ENCODE data around the gene OR4L1.
"Not testable (repeated sequence)": the region's sequence is repeated elsewhere in the genome, so short reads cannot be mapped to it uniquely, and the experiment has no call there.

OR4L1 gene

DNA sequence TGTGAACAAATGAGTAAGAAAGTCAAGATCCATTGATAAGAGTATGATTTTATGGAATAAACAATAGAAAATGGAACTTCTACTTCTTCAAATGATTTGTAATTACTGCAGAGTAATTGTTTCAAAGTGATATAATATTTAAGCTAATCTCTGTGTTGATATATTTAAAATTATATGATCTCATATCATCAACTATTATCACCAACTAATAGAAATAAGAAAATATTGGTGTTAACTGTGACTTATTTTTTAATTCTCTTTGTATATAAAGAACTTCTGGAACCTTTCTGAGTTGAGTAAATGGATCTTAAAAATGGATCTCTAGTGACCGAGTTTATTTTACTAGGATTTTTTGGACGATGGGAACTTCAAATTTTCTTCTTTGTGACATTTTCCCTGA is at the start of gene OR4L1:
Gene OR4L1, plus strand, starts transcription at position 301 of the 400 bp plus-strand sequence. Its CDS starts 0 bp downstream, at position 301.
- H3K27ac Mint-ChIP-seq: no peak within 1 kb of the TSS
- DNase-seq (ENCODE audit: low spot score in 2 of 2) (no peak), ATAC-seq (ENCODE audit: low read depth) (no peak)
- H3K4me1 Mint-ChIP-seq: no peaks in the 10 kb centered on the region
- no peak within 1 kb of the TSS for H3K4me3 Mint-ChIP-seq
- peaks cover 2% of the 10 kb centered on the region for H3K9me3 Mint-ChIP-seq
- peaks cover 3% of the 10 kb centered on the region for H3K27me3 Mint-ChIP-seq
- H3K36me3 Mint-ChIP-seq: no peaks in the 10 kb centered on the region

- Mint-ChIP-seq H3K27me3 (peaks cover 1% of the 10 kb centered on the region), H3K9me3 (peaks cover 9% of the 10 kb centered on the region), H3K27ac (no peak within 1 kb of the TSS), H3K4me1 (no peaks in the 10 kb centered on the region), H3K4me3 (no peak within 1 kb of the TSS), H3K36me3 (no peaks in the 10 kb centered on the region)
- no peak for DNase-seq (ENCODE audit: low spot score in 2 of 2)
- ATAC-seq (ENCODE audit: low read depth): no peak
Measured at GRCh38 chr14:20019257-20019865, 40.5 kb upstream of the OR4L1 start, which contains the start of gene OR4K14. Gene OR4K14, minus strand, starts transcription at chr14:20019307. Its CDS starts 4,114 bp downstream, at chr14:20015193.

DNA sequence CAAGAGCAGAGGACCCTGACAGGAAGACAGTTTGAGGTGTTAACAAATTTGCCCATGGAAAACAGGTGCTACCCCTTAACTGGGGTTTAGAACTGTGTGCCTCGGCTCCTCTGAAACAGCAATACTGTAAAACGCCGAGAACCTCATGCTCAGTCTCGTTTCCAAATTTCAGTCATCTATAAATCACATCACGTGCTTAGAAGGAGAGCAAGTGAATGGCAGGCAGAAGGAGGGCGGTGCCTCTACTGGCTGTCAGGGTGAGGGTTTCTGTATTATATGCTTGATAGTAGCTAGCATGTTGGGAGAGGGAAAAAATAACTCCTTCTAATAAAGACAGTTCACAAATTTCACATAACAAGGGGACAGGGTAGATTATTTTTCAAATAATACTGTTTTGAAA is 28.8 kb upstream of the OR4L1 start:
- ATAC-seq (ENCODE audit: low read depth) (no peak), DNase-seq (ENCODE audit: low spot score in 2 of 2) (no peak)
- H3K27me3 Mint-ChIP-seq: no peaks in the 10 kb centered on the region
- no peaks in the 10 kb centered on the region for H3K36me3 Mint-ChIP-seq
- H3K4me1 Mint-ChIP-seq: no peaks in the 10 kb centered on the region
- H3K9me3 Mint-ChIP-seq: peaks cover 2% of the 10 kb centered on the region
- H3K4me3 Mint-ChIP-seq: no peak overlapping the region
- H3K27ac Mint-ChIP-seq: no peak overlapping the region

DNA sequence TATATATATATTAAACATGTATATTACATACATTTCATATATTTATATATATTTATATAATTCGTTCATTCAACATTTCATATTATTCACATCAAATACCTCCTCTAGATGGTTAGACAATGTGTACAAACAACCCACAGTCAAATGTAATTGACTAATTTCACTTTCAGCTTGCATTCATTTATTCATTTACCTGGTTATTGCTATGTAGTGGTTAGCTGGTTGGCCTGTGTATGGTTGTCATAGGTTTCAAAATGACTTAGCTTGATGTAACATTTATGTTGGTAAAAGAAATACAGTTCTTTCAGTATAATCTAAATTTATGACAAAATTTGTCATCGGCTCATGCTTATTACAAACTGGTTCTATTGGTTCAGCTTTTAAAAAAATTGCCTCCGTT is 24.4 kb upstream of the OR4L1 start:
- Mint-ChIP-seq H3K27ac (no peak overlapping the region), H3K9me3 (peaks cover 2% of the 10 kb centered on the region), H3K4me3 (no peak overlapping the region), H3K36me3 (no peaks in the 10 kb centered on the region), H3K4me1 (no peaks in the 10 kb centered on the region), H3K27me3 (no peaks in the 10 kb centered on the region)
- ATAC-seq (ENCODE audit: low read depth) (no peak), DNase-seq (ENCODE audit: low spot score in 2 of 2) (no peak)

DNA sequence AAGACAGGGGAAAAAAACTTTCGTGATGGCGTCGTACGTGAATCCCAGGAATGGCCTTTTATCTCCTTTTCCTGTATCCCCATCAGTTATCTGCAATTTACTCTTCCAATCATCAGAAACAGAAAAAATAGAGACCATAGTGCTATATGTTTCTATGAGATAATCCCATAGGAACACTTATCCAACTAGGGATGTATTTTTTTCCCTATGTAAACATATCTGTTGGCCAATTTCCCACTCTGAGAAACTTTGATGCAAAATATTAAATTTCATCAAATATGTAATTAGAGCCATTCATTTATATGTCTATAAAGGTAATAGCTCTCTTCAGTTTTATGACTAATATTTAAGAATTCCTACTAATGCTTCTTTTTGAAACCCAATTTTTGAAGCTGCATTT is 23.9 kb upstream of the OR4L1 start, which contains the start of gene OR4K13:
Gene OR4K13, minus strand, starts transcription at position 101 of the 400 bp plus-strand sequence. CDS start 1,280 bp downstream, outside the sequence.
- no peaks in the 10 kb centered on the region for H3K36me3 Mint-ChIP-seq
- ATAC-seq (ENCODE audit: low read depth) (no peak), DNase-seq (ENCODE audit: low spot score in 2 of 2) (no peak)
- H3K27ac Mint-ChIP-seq: no peak within 1 kb of the TSS
- H3K4me1 Mint-ChIP-seq: no peaks in the 10 kb centered on the region
- no peak within 1 kb of the TSS for H3K4me3 Mint-ChIP-seq
- H3K9me3 Mint-ChIP-seq: peaks cover 2% of the 10 kb centered on the region
- H3K27me3 Mint-ChIP-seq: no peaks in the 10 kb centered on the region

GRCh38 chr14:20044243-20044642 is 15.6 kb upstream of the OR4L1 start:
- Mint-ChIP-seq H3K4me1 (no peaks in the 10 kb centered on the region), H3K9me3 (no peaks in the 10 kb centered on the region), H3K4me3 (no peak overlapping the region), H3K27ac (no peak overlapping the region), H3K27me3 (peaks cover 1% of the 10 kb centered on the region), H3K36me3 (no peaks in the 10 kb centered on the region)
- ATAC-seq (ENCODE audit: low read depth) (no peak), DNase-seq (ENCODE audit: low spot score in 2 of 2) (no peak)

GRCh38 chr14:20048202-20048601 is 11.6 kb upstream of the OR4L1 start:
- no peaks in the 10 kb centered on the region for H3K36me3 Mint-ChIP-seq
- no peak overlapping the region for H3K4me3 Mint-ChIP-seq
- peaks cover 2% of the 10 kb centered on the region for H3K27me3 Mint-ChIP-seq
- no peaks in the 10 kb centered on the region for H3K4me1 Mint-ChIP-seq
- no peak overlapping the region for H3K27ac Mint-ChIP-seq
- no peaks in the 10 kb centered on the region for H3K9me3 Mint-ChIP-seq
- ATAC-seq (ENCODE audit: low read depth): no peak
- no peak for DNase-seq (ENCODE audit: low spot score in 2 of 2)

DNA sequence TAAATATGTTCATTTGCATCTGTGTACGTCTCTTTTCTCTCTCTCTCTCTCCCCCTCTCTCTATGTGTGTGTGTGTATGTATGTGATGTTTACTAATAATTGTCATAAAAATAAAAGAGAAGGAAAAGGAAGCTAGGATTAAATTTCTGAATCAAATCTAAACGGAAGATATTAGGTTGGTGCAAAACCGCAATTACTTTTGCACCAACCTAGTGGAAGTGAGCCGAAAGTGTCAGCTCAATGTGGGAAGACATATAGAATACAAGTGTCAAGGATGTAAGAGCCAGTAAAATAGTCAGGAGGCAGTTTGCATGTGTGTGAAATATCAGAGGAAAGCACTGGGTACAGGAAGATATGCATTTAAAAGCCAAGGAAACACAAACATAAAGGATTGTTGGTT is 32.2 kb downstream of the OR4L1 start:
- Mint-ChIP-seq H3K27ac (no peak overlapping the region), H3K27me3 (no peaks in the 10 kb centered on the region), H3K4me1 (no peaks in the 10 kb centered on the region), H3K4me3 (no peak overlapping the region), H3K9me3 (no peaks in the 10 kb centered on the region), H3K36me3 (no peaks in the 10 kb centered on the region)
- DNase-seq (ENCODE audit: low spot score in 2 of 2) (no peak), ATAC-seq (ENCODE audit: low read depth) (no peak)

- H3K4me1 Mint-ChIP-seq: no peaks in the 10 kb centered on the region
- H3K36me3 Mint-ChIP-seq: no peaks in the 10 kb centered on the region
- no peak for DNase-seq (ENCODE audit: low spot score in 2 of 2)
- H3K9me3 Mint-ChIP-seq: no peaks in the 10 kb centered on the region
- ATAC-seq (ENCODE audit: low read depth): no peak
- H3K4me3 Mint-ChIP-seq: no peak overlapping the region
- H3K27ac Mint-ChIP-seq: no peak overlapping the region
- no peaks in the 10 kb centered on the region for H3K27me3 Mint-ChIP-seq
Measured at GRCh38 chr14:20093442-20093841, 33.6 kb downstream of the OR4L1 start.

- not testable (repeated sequence) for H3K27me3 Mint-ChIP-seq
Measured at GRCh38 chr14:20098926-20099770, 39.3 kb downstream of the OR4L1 start.

GRCh38 chr14:20110438-20110837 is 50.6 kb downstream of the OR4L1 start, which contains the start of gene OR4K17:
Gene OR4K17, plus strand, starts transcription at chr14:20110739. Its CDS starts 6,761 bp downstream, at chr14:20117500.
- no peaks in the 10 kb centered on the region for H3K4me1 Mint-ChIP-seq
- no peak for ATAC-seq (ENCODE audit: low read depth)
- H3K27me3 Mint-ChIP-seq: no peaks in the 10 kb centered on the region
- H3K9me3 Mint-ChIP-seq: no peaks in the 10 kb centered on the region
- no peaks in the 10 kb centered on the region for H3K36me3 Mint-ChIP-seq
- H3K4me3 Mint-ChIP-seq: no peak within 1 kb of the TSS
- H3K27ac Mint-ChIP-seq: no peak within 1 kb of the TSS
- no peak for DNase-seq (ENCODE audit: low spot score in 2 of 2)

More at GRCh38 chr14:20098926-20099770, 39.3 kb downstream of the OR4L1 start:
- H3K4me1 Mint-ChIP-seq; DNase-seq (ENCODE audit: low spot score in 2 of 2); H3K27ac Mint-ChIP-seq; ATAC-seq (ENCODE audit: low read depth); H3K36me3 Mint-ChIP-seq; H3K4me3 Mint-ChIP-seq; H3K9me3 Mint-ChIP-seq: not testable (repeated sequence)
